SHP77 treated with DMSO at 0.1 percent for 48 hours (cell line): ENCODE data around the gene ADSS2.

Source experiments
- DNase-seq: peaks from one replicate; lab custom pipeline; 2025; lab: John Stamatoyannopoulos, UW

The ADSS2 gene

GRCh38 chr1:244445320-244446181 is 6.2 kb downstream of the ADSS2 start:
- no peak for DNase-seq

- no peak for DNase-seq
Observed at GRCh38 chr1:244444854-244445253, 6.9 kb downstream of the ADSS2 start.

DNA sequence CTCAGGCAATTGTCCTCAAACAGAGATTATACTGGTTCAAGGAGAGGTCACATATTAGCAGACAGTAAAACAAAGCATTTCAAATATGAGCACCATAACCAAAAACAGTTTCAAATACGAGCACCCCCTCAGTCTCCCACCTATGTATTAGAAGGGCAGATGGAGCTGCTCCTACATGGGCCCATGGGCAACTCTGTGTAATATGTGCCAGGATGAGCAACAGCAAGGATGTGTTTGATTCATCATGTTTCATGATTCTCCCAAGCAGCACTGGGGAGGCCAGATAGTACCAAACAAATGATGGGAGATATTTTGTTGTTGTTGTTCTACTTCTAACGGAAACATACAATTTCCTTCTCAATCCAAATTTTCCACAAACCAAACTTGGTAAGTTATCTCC is 8.9 kb downstream of the ADSS2 start:
- no peak for DNase-seq

- no peak for DNase-seq
Observed at GRCh38 chr1:244439391-244440032, 12.2 kb downstream of the ADSS2 start.

DNA sequence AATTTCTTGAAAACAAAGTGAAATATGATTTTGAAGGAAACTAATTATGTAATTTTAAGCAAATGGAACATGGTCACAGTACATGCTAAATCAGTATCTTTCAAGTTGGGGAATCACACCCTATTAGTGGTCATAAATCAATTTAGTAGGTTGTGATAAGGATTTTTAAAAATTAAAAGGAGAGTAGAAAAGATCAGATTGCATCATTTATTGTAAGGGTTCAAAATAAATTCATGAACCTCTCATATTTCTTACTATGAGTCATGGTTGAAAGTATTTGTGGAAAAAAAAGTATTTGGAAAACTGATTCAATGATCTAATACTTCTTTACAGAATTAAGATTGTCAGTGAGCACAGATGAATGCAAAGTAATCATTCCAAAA is 14.6 kb downstream of the ADSS2 start:
- no peak for DNase-seq

DNA sequence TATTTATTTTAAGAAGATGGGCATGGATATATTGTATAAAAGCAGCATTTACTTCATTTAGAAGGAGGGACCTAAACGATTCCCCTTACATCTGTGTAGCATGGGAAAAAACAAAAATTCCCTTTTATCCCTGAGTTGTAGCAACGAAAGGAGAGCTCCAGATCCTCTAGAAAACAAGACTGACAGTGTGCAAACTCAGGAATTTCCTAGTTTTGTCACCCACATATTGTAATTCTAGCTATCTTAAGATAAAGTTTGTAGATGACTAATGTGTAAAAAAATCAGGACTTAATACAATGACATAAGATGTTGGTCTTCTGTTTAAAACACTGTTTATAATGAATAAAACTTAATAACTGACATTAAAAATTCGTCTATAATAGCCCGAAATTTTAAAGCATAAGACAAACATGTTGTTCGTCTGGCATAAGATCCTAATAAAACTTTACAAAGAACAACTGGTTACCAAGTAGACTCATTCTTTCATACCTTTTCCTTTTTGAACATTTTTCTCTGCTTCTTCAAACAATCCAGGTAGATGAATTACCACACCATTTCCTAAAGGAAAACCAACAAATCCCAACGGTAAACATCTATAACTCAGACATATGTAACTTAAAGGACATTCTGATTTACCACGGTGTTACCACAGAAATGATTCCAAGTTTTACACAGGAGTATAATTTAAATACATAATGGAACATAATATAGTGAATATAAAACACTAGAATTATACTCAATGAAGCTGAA is 15.2 kb downstream of the ADSS2 start:
- no peak for DNase-seq

DNA sequence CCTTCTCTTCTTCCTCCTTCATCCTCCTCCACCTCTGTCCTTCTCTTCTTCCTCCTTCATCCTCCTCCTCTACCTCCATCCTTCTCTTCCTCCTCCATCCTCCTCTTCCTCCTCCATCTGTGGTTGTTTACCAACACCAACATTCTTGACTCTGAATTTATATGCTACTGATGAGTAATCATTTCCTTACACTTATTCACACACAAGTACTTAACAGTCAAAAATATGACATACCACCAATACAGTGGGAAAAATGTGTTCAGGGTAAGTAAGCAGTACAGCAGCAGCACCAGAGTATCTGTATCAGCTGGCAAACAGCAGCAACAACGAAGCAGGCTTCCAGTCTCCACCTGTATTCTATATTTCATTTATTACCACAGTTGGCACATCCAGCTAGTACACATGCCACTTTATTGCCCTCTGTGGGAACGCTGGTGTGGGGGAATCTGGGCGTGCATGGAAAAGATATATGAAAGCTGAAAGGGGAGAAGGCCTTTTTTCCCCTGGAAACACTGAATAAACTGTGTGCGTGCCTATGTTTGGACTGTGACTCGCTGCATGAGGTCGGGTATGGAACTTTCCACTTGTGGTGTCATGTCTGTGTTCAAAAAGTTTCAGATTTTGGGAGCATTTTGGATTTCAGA is 16.0 kb downstream of the ADSS2 start:
- DNase-seq, result no peak

GRCh38 chr1:244431166-244431565 is 20.5 kb downstream of the ADSS2 start:
- DNase-seq, result no peak

DNA sequence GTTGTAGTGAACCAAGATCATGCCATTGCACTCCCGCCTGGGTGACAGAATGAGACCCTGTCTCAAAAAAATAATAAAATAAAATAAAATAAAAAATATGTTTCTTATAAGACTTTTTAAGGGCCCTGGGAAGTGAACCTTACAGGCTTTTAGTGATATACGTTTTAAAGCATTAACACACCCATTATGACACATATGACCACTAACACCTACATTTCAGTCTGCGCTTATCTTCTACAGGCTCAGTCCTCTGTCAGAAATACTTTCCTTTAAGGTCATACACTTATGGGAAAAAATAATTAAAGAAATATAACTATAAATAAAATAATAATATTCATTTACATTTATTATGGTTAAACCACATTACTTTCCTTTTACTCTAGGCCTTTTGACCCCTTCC is 21.9 kb downstream of the ADSS2 start:
- DNase-seq, result no peak

GRCh38 chr1:244427647-244428046 is 24.1 kb downstream of the ADSS2 start:
- no peak for DNase-seq

DNA sequence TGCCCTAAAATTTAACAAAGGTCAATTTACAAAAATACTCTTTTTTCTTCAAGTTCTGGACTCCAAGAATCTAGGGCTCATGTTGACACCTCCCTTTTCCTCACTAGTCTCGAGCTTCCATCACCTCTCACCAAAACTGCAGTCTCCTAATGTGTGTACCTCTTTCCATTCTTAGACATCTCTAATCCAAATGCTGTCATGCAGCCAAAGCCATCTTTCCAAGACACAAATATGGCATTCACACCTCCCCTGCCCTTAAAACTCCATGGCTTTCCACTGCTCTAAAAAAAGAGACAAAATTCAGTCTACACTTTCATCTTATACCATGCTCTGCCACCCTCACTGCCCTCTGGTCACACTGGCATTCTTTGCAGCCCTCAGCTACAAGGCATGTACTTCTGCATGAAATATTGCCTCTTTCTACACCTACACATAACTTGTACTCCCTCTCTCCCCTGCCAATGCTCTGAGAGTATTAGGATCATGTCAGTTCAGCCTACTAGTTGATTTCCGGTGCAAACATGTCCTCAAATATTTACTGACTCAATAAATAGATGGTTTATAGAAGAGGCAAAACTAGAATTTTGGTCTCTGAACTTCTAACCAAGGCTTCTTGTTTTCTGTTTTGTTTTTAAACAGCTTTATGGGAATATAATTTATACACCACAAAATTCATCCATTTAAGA is 26.9 kb downstream of the ADSS2 start:
- no peak for DNase-seq

- DNase-seq, result no peak
Observed at GRCh38 chr1:244422174-244422573, 29.5 kb downstream of the ADSS2 start.

DNA sequence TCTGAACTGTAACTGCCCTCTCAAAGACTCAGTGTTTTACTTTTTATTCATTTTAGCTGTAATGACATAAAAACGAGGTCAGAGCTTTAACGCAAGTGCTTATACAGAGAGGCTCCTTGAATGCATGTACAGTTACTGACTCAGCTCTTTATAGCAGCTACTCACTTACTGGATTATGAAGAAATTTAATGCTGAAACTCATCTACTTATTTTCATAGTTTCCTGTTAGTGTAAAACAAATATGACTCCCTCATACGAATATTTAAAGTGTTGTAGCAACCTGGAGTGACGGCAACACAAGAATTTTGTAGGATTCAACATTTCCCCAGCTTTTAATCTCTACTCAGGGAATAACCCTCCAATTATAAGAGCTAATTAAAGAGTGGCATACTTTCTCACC is 32.7 kb downstream of the ADSS2 start:
- DNase-seq, result no peak

GRCh38 chr1:244414543-244414942 is 37.2 kb downstream of the ADSS2 start:
- DNase-seq, result no peak

- DNase-seq, result no peak
Observed at GRCh38 chr1:244413736-244414135, 38.0 kb downstream of the ADSS2 start.

- no peak for DNase-seq
Observed at GRCh38 chr1:244412176-244412575, 39.5 kb downstream of the ADSS2 start.

- DNase-seq, result no peak
Observed at GRCh38 chr1:244409701-244410100, 42.0 kb downstream of the ADSS2 start.

- no peak for DNase-seq
Observed at GRCh38 chr1:244406337-244406736, 45.4 kb downstream of the ADSS2 start.

DNA sequence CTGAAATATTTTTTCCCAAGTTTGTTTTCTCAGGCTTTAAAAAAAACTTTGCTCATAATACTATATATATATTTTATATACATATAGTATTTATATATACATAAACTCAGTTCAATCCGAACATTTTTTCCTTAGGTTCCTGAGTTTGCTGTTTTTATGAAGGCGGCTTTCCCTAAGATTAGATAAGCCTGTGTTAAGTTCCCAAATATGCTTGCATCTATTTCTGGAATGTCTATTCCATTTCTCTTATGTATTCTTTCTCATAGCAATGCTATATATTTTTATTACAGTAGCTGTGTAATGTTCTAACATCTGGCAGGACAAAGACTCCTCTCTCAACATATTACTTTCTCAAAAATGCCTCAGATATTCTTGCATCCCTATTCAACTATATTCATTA is 45.9 kb downstream of the ADSS2 start:
- no peak for DNase-seq

- no peak for DNase-seq
Observed at GRCh38 chr1:244403431-244403830, 48.3 kb downstream of the ADSS2 start.

- no peak for DNase-seq
Observed at GRCh38 chr1:244400974-244401373, 50.7 kb downstream of the ADSS2 start.

DNA sequence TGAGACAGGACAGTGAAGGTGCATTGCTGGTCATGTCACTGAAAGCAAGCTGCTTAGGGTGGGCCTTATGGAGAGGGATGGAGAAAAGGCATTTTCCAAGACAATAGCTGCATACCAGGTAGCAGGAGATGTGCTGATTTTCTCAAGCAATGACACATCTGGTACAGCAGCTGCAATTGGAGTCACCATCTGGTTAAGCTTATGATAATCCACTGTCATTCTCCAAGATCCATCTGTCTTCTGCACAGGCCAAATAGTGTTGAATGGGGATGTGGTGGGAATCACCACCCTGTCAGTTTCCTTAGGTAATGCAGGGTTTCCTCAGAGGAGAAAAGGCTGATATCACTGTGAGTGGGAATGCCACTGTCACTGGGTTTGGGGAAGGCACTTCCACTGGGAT is 54.6 kb downstream of the ADSS2 start:
- DNase-seq, result no peak
